HL-60 (cell line): ENCODE results near the gene SCGB1D1.

Experiments used
- GABPA ChIP-seq: IDR thresholded peaks from 2 replicates; pipeline ENCODE4 v1.6.1; 2012; ENCODE audit warnings: low read depth
- POLR2AphosphoS5 ChIP-seq: IDR thresholded peaks from 2 replicates; pipeline ENCODE4 v1.6.1; 2012; ENCODE audit warnings: low read depth
- SPI1 ChIP-seq: IDR thresholded peaks from 2 replicates; pipeline ENCODE4 v1.6.1; 2012; ENCODE audit warnings: low read depth, mild to moderate bottlenecking, borderline replicate concordance
- TF ChIP-seq, protein P1 (sequence below): IDR thresholded peaks from 2 replicates; pipeline ENCODE4 v1.6.1; 2012; ENCODE audit warnings: low read depth; ENCODE audit not compliant: insufficient replicate concordance
- TF ChIP-seq, protein P2 (sequence below): IDR thresholded peaks from one replicate; pipeline ENCODE4 v1.5.1; 2011; ENCODE audit warnings: low read length, control low read depth, inconsistent platforms; ENCODE audit not compliant: insufficient read depth

DNA sequence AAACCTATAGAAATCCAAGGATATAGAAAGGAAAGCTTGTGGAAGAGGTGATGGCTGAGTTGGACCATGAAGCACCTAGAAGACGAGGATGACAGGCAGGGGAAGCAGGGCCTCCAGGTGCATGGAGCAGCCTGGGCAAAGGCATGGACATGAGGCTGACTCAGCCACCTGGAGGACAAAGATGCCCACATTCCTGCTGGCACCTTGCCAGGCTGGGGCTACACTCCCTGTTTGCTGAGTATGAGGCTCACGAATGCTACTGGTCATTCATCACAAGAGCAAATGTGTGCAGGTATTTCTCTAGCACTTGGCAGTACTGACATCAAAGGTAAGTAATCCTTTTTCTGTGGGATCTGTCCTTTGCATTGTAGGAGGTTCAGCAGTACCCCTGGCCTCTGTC lies 11.4 kb downstream of the SCGB1D1 start:
- TF ChIP-seq, protein P1, sequence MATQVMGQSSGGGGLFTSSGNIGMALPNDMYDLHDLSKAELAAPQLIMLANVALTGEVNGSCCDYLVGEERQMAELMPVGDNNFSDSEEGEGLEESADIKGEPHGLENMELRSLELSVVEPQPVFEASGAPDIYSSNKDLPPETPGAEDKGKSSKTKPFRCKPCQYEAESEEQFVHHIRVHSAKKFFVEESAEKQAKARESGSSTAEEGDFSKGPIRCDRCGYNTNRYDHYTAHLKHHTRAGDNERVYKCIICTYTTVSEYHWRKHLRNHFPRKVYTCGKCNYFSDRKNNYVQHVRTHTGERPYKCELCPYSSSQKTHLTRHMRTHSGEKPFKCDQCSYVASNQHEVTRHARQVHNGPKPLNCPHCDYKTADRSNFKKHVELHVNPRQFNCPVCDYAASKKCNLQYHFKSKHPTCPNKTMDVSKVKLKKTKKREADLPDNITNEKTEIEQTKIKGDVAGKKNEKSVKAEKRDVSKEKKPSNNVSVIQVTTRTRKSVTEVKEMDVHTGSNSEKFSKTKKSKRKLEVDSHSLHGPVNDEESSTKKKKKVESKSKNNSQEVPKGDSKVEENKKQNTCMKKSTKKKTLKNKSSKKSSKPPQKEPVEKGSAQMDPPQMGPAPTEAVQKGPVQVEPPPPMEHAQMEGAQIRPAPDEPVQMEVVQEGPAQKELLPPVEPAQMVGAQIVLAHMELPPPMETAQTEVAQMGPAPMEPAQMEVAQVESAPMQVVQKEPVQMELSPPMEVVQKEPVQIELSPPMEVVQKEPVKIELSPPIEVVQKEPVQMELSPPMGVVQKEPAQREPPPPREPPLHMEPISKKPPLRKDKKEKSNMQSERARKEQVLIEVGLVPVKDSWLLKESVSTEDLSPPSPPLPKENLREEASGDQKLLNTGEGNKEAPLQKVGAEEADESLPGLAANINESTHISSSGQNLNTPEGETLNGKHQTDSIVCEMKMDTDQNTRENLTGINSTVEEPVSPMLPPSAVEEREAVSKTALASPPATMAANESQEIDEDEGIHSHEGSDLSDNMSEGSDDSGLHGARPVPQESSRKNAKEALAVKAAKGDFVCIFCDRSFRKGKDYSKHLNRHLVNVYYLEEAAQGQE: no peak
- TF ChIP-seq, protein P2, sequence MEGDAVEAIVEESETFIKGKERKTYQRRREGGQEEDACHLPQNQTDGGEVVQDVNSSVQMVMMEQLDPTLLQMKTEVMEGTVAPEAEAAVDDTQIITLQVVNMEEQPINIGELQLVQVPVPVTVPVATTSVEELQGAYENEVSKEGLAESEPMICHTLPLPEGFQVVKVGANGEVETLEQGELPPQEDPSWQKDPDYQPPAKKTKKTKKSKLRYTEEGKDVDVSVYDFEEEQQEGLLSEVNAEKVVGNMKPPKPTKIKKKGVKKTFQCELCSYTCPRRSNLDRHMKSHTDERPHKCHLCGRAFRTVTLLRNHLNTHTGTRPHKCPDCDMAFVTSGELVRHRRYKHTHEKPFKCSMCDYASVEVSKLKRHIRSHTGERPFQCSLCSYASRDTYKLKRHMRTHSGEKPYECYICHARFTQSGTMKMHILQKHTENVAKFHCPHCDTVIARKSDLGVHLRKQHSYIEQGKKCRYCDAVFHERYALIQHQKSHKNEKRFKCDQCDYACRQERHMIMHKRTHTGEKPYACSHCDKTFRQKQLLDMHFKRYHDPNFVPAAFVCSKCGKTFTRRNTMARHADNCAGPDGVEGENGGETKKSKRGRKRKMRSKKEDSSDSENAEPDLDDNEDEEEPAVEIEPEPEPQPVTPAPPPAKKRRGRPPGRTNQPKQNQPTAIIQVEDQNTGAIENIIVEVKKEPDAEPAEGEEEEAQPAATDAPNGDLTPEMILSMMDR: no peak
- TF ChIP-seq GABPA: no peak
- no peak for TF ChIP-seq POLR2AphosphoS5
- TF ChIP-seq SPI1: no peak
